Body of pancreas (tissue), 4 donors: Measurements from ENCODE around the gene LRRC9.

ENCODE experiments used
- POLR2A ChIP-seq, 3 donors: fragments of 450-650 bp; IDR thresholded peaks; one replicate each; pipeline ENCODE4 v1.6.1; 2016; ENCODE audit warnings: antibody characterized with exemption in 3 of 3, mild to moderate bottlenecking in 2 of 3
- TF ChIP-seq, protein P1 (sequence below), 7 experiments: fragments of 450-650 bp in 4 of 7; fragments of 200-600 bp in 3 of 7; sonication (generic) in 3 of 7; IDR thresholded peaks; one replicate each; pipeline ENCODE4 v1.5.1; 2016 to 2019; ENCODE audit warnings: antibody characterized with exemption in 7 of 7

DNA sequence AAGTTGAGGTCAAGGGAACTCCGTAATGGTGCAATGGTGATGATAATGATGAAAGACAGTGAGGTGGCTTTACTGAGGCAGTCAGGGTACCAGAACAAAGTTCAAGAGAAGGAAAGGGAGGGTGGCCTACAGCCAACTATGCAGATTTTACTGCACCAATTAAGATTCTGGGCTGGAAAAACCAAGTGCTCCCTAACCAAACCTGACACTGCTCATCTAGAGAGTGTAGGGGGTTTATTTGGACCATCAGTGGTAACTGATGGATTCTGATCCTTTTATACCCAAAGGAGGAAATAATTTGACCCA, 387 bp downstream of the LRRC9 start:
- TF ChIP-seq, protein P1, sequence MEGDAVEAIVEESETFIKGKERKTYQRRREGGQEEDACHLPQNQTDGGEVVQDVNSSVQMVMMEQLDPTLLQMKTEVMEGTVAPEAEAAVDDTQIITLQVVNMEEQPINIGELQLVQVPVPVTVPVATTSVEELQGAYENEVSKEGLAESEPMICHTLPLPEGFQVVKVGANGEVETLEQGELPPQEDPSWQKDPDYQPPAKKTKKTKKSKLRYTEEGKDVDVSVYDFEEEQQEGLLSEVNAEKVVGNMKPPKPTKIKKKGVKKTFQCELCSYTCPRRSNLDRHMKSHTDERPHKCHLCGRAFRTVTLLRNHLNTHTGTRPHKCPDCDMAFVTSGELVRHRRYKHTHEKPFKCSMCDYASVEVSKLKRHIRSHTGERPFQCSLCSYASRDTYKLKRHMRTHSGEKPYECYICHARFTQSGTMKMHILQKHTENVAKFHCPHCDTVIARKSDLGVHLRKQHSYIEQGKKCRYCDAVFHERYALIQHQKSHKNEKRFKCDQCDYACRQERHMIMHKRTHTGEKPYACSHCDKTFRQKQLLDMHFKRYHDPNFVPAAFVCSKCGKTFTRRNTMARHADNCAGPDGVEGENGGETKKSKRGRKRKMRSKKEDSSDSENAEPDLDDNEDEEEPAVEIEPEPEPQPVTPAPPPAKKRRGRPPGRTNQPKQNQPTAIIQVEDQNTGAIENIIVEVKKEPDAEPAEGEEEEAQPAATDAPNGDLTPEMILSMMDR (IDR thresholded peaks at IDR 0.05) = no peak
- TF ChIP-seq POLR2A (IDR thresholded peaks at IDR 0.05) = no peak
